GM13976 (cell line): ENCODE data around the gene INHBC.
A peak's percentile ranks its signal among the peaks of the same experiment; 100 is the strongest.

Source experiments
- DNase-seq: peaks from one replicate; pipeline ENCODE4 v3.0.0; 2012; ENCODE audit warnings: low spot score
- CTCF ChIP-seq: IDR thresholded peaks from 2 replicates; pipeline ENCODE4 v1.5.1; 2012; ENCODE audit warnings: borderline replicate concordance, mild to moderate bottlenecking; ENCODE audit not compliant: insufficient read depth; ENCODE audit errors: extremely low read depth, missing control alignments, control extremely low read depth
- in situ Hi-C: fragments of 300-500 bp; cut with MboI; formaldehyde crosslinking; loops from one replicate; pipeline ENCODE4 v1.12.0; 2022; ENCODE audit warnings: low sequenced_read_pairs, mixed read lengths, inconsistent platforms; ENCODE audit not compliant: unreplicated experiment

Gene INHBC

GRCh38 chr12:57454566-57455373 lies 20.2 kb downstream of the INHBC start, which contains the start of gene INHBE:
Gene INHBE (plus strand): TSS chr12:57455307. CDS start chr12:57455537, 230 bp downstream.
- peak; percentile 29 for DNase-seq
- no peak for TF ChIP-seq CTCF
- in situ Hi-C loops: loop anchor here (10.0 kb wide), 1 partner anchor 170 kb away; no protein-coding TSS in a partner anchor

GRCh38 chr12:57455374-57456144 lies 21.0 kb downstream of the INHBC start:
- DNase-seq: no peak
- in situ Hi-C loops: loop anchor here (10.0 kb wide), 1 partner anchor 171 kb away; no protein-coding TSS in a partner anchor
- TF ChIP-seq CTCF: no peak

GRCh38 chr12:57456145-57456700 lies 21.6 kb downstream of the INHBC start:
- peak; percentile 61 for DNase-seq

GRCh38 chr12:57456737-57457490 lies 22.3 kb downstream of the INHBC start:
- in situ Hi-C loops: loop anchor here (10.0 kb wide), 1 partner anchor 172 kb away; no protein-coding TSS in a partner anchor

More at GRCh38 chr12:57456145-57456700, 21.6 kb downstream of the INHBC start:
- TF ChIP-seq CTCF: peak; percentile 60
- in situ Hi-C loops: loop anchor here (10.0 kb wide), 1 partner anchor 171 kb away; no protein-coding TSS in a partner anchor

GRCh38 chr12:57458665-57459054 lies 24.1 kb downstream of the INHBC start:
- no peak for TF ChIP-seq CTCF
- no peak for DNase-seq
- in situ Hi-C loops: loop anchor here (10.0 kb wide), 1 partner anchor 174 kb away; no protein-coding TSS in a partner anchor

More at GRCh38 chr12:57456737-57457490, 22.3 kb downstream of the INHBC start:
- no peak for DNase-seq
- no peak for TF ChIP-seq CTCF

GRCh38 chr12:57459055-57459749 lies 24.6 kb downstream of the INHBC start:
- DNase-seq: peak; percentile 85
- in situ Hi-C loops: loop anchor here (10.0 kb wide), 1 partner anchor 174 kb away; no protein-coding TSS in a partner anchor
- TF ChIP-seq CTCF: peak; percentile 98
